ES-I3 (cell line): ENCODE measurements around the gene TLN1.

Experiments
- H3K36me3 ChIP-seq: 2 replicates; pipeline ENCODE4 v1.6.1; 2013; ENCODE audit warnings: mild to moderate bottlenecking, low read length, control low read depth, moderate library complexity; ENCODE audit not compliant: insufficient read depth
- H3K4me1 ChIP-seq: 2 replicates; pipeline ENCODE4 v1.6.1; 2013; ENCODE audit warnings: mild to moderate bottlenecking, control low read depth, low read length; ENCODE audit not compliant: insufficient read depth
- H3K9ac ChIP-seq: 2 replicates; pipeline ENCODE4 v1.6.1; 2013; ENCODE audit warnings: low read depth, mild to moderate bottlenecking, low read length, moderate library complexity
- H3K9me3 ChIP-seq: 2 replicates; pipeline ENCODE4 v1.6.1; 2013; ENCODE audit warnings: mild to moderate bottlenecking, low read length, moderate library complexity; ENCODE audit not compliant: control insufficient read depth, insufficient read depth

TLN1 gene

GRCh38 chr9:35760651-35761050 is 28.7 kb upstream of the TLN1 start:
- no peaks in the 10 kb centered on the region for H3K9me3 ChIP-seq
- H3K9ac ChIP-seq: no peak overlapping the region
- H3K36me3 ChIP-seq: no peaks in the 10 kb centered on the region
- H3K4me1 ChIP-seq: no peaks in the 10 kb centered on the region; the same call in 1 of the 2 replicates

- no peaks in the 10 kb centered on the region; the same call in 1 of the 2 replicates for H3K4me1 ChIP-seq
- no peaks in the 10 kb centered on the region for H3K36me3 ChIP-seq
- H3K9me3 ChIP-seq: no peaks in the 10 kb centered on the region
- H3K9ac ChIP-seq: no peak overlapping the region
These were observed 27.8 kb upstream of the TLN1 start for GRCh38 chr9:35759795-35760194.

- Histone ChIP-seq H3K36me3 (no peaks in the 10 kb centered on the region), H3K9ac (no peak overlapping the region), H3K4me1 (no peaks in the 10 kb centered on the region; the same call in 1 of the 2 replicates), H3K9me3 (no peaks in the 10 kb centered on the region)
These were observed 26.6 kb upstream of the TLN1 start for GRCh38 chr9:35758475-35759050.

GRCh38 chr9:35757892-35758275 is 25.9 kb upstream of the TLN1 start:
- Histone ChIP-seq H3K9ac (peak overlapping the region; percentile 99), H3K36me3 (no peaks in the 10 kb centered on the region; the same call in 1 of the 2 replicates), H3K9me3 (no peaks in the 10 kb centered on the region), H3K4me1 (no peaks in the 10 kb centered on the region; the same call in 1 of the 2 replicates)

GRCh38 chr9:35757226-35757891 is 25.4 kb upstream of the TLN1 start:
- Histone ChIP-seq H3K9ac (peak overlapping the region; percentile 99), H3K9me3 (no peaks in the 10 kb centered on the region), H3K4me1 (no peaks in the 10 kb centered on the region; the same call in 1 of the 2 replicates), H3K36me3 (no peaks in the 10 kb centered on the region; the same call in 1 of the 2 replicates)

GRCh38 chr9:35756275-35757225 is 24.6 kb upstream of the TLN1 start:
- Histone ChIP-seq H3K36me3 (no peaks in the 10 kb centered on the region; the same call in 1 of the 2 replicates), H3K9me3 (no peaks in the 10 kb centered on the region), H3K4me1 (no peaks in the 10 kb centered on the region; the same call in 1 of the 2 replicates), H3K9ac (peak overlapping the region; percentile 99)

GRCh38 chr9:35755071-35755470 is 23.1 kb upstream of the TLN1 start:
- H3K4me1 ChIP-seq: peaks cover 4% of the 10 kb centered on the region
- H3K9me3 ChIP-seq: no peaks in the 10 kb centered on the region
- H3K36me3 ChIP-seq: no peaks in the 10 kb centered on the region; the same call in 1 of the 2 replicates
- H3K9ac ChIP-seq: no peak overlapping the region

GRCh38 chr9:35754264-35754663 is 22.3 kb upstream of the TLN1 start, which contains the start of gene MSMP:
TSS of gene MSMP (minus strand) at chr9:35754276. CDS start at chr9:35754129, 147 bp downstream.
- H3K9ac ChIP-seq: no peak within 1 kb of the TSS
- peaks cover 7% of the 10 kb centered on the region for H3K4me1 ChIP-seq
- H3K36me3 ChIP-seq: no peaks in the 10 kb centered on the region; the same call in 1 of the 2 replicates

DNA sequence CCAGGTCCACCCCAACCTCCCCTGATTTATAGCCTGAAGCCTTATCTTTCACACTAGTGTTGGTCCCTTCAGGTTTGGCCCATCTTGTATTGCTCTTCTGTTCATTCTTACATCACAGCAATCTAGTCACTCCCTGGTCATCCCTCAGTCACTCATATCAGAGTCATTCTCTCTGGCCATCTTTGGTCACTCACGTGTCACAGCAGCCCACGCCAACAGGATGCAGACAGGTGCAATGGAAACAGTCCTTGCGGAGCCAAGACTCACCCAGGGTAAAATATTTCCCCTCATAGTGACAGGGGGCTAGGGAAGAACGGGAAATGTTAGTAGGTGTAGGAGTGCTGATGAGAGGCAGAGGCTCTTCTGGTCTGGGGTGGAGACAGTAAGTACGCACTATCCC is 21.5 kb upstream of the TLN1 start:
- peaks cover 7% of the 10 kb centered on the region for H3K4me1 ChIP-seq
- no peaks in the 10 kb centered on the region; the same call in 1 of the 2 replicates for H3K36me3 ChIP-seq
- H3K9me3 ChIP-seq: no peaks in the 10 kb centered on the region
- H3K9ac ChIP-seq: no peak overlapping the region

More at GRCh38 chr9:35754264-35754663, 22.3 kb upstream of the TLN1 start, which contains the start of gene MSMP:
- H3K9me3 ChIP-seq: no peaks in the 10 kb centered on the region

DNA sequence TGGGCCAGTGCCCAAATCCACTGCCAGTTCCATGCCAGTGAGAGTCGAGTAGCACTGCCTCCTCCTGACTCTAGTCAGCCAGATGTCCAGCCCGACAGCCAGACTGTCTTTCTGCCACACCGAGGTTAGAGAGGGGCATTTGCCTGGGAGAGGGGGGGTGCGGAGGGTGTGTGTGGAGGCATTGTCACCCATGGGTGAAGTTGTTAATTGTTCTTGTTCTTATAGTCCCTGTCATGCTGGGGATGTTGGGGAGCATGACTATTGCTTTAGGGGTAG is 18.2 kb upstream of the TLN1 start:
- Histone ChIP-seq H3K9ac (peak overlapping the region; percentile 92; the same call in 1 of the 2 replicates), H3K9me3 (no peaks in the 10 kb centered on the region), H3K4me1 (peaks cover 19% of the 10 kb centered on the region; the same call in 1 of the 2 replicates), H3K36me3 (no peaks in the 10 kb centered on the region; the same call in 1 of the 2 replicates)

- no peaks in the 10 kb centered on the region; the same call in 1 of the 2 replicates for H3K36me3 ChIP-seq
- peaks cover 19% of the 10 kb centered on the region; the same call in 1 of the 2 replicates for H3K4me1 ChIP-seq
- H3K9me3 ChIP-seq: no peaks in the 10 kb centered on the region
- peak overlapping the region; percentile 92 for H3K9ac ChIP-seq
These were observed 17.7 kb upstream of the TLN1 start for GRCh38 chr9:35749515-35750255.

DNA sequence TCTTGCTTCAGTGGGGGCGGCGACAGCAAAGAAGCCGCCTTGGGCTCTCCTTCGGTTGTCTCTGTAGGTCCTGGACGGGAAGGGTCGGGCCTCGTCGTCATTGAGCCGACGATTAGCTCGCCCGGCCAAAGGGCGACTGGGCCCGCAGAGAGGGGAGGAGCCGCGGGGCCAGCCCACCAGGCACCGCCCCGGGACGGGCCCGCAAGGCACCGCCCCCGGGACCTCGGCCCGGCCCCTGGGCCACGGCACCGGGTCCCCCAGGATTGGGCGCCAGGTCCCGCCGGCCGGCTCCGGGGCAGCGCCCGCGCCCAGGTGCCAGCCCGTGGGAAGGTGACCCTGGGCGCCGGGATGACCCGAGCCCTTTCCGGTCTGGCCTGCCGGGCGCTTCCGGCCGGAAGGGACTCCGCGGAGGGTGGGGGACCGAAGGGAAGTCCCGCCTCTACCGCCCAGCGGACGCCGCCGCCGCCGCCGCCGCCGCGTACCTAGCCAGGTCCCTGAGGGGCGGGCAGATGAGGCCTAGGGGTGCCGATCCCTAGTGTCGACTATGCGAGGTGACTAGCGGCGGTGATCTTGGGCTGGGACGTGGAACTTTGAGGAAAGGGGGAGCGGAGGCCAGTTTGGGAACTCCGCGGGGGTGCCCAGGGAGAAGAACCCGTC is 17.0 kb upstream of the TLN1 start, which contains the start of the genes GBA2 and RGP1:
Gene GBA2 (minus strand): TSS at position 371 of the 657 bp plus-strand sequence. CDS start 524 bp downstream, outside the sequence.
Gene RGP1 (plus strand): TSS at position 430 of the 657 bp plus-strand sequence. CDS start 469 bp downstream, outside the sequence.
- Histone ChIP-seq H3K9ac (peak within 1 kb of the TSS; percentile 92), H3K9me3 (no peaks in the 10 kb centered on the region), H3K4me1 (peaks cover 19% of the 10 kb centered on the region; the same call in 1 of the 2 replicates), H3K36me3 (peaks cover 2% of the 10 kb centered on the region)

DNA sequence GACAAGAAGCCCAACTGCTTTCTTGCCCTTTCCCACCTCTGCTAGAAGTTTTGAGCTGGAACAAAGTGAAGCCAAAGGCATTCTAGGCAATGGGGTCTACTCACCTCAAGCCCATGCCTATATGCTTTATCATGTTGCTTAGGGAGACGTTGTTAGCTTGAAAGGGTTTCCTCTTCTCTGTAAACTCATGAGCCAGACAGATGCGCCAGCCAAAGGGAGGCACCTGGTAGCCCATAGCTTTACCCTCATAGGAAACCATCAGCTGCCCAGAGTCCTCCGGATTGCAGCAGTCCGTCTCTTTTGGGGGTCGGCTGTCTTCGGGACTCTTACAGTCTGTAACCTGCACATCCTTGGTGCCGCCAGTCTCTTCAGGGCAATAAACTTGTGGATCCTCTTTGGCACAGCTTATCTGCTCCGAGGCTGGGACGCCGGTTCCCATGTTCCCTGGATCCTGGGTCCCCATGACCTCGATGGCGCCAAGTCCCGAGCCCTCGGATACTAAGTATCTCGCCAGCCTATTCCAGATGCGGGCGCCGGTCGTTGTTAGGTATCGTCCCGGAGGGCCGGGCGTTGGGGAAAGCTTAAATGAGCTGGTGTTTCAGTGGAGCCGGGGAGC is 16.4 kb upstream of the TLN1 start:
- peaks cover 7% of the 10 kb centered on the region for H3K36me3 ChIP-seq
- H3K9ac ChIP-seq: peak overlapping the region; percentile 92
- H3K4me1 ChIP-seq: peaks cover 19% of the 10 kb centered on the region; the same call in 1 of the 2 replicates
- no peaks in the 10 kb centered on the region for H3K9me3 ChIP-seq
